ENCODE results near the gene P3H4.
"Not testable (repeated sequence)": the region's sequence is repeated elsewhere in the genome, so short reads cannot be mapped to it uniquely, and the experiment has no call there.

P3H4 gene, protein sequence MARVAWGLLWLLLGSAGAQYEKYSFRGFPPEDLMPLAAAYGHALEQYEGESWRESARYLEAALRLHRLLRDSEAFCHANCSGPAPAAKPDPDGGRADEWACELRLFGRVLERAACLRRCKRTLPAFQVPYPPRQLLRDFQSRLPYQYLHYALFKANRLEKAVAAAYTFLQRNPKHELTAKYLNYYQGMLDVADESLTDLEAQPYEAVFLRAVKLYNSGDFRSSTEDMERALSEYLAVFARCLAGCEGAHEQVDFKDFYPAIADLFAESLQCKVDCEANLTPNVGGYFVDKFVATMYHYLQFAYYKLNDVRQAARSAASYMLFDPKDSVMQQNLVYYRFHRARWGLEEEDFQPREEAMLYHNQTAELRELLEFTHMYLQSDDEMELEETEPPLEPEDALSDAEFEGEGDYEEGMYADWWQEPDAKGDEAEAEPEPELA

GRCh38 chr17:41811549-41812380 is at the start of gene P3H4:
Gene P3H4, minus strand, starts transcription at chr17:41811949. Its CDS starts 34 bp downstream, at chr17:41811915.
- Histone ChIP-seq H3K4me3 (ENCODE audit: low read depth, low read length) (peak within 1 kb of the TSS; percentile 79), H3K36me3 (ENCODE audit: control insufficient read depth, insufficient read depth, low read length) (peaks cover 15% of the 10 kb centered on the region), H3K9ac (ENCODE audit: low read length) (peak within 1 kb of the TSS; percentile 87), H3K27ac (ENCODE audit: low read depth, low read length) (peak within 1 kb of the TSS; percentile 58; the same call in 1 of the 2 replicates), H3K4me1 (ENCODE audit: control insufficient read depth, insufficient read depth, low read length) (peaks cover 12% of the 10 kb centered on the region; the same call in 1 of the 2 replicates), H3K9me3 (ENCODE audit: control insufficient read depth, insufficient read depth, low read depth, low read length) (no peaks in the 10 kb centered on the region), H3K27me3 (ENCODE audit: control insufficient read depth, insufficient read depth, low read length) (peaks cover 11% of the 10 kb centered on the region)

- peak overlapping the region; percentile 29; the same call in 1 of the 2 replicates for H3K4me3 ChIP-seq (ENCODE audit: low read depth, low read length)
- no peak overlapping the region for H3K27ac ChIP-seq (ENCODE audit: low read depth, low read length)
Measured at GRCh38 chr17:41860254-41860931, 48.6 kb upstream of the P3H4 start.

GRCh38 chr17:41851382-41851781 is 39.6 kb upstream of the P3H4 start:
- not testable (repeated sequence) for H3K27me3 ChIP-seq (ENCODE audit: control insufficient read depth, insufficient read depth, low read length); H3K9me3 ChIP-seq (ENCODE audit: control insufficient read depth, insufficient read depth, low read depth, low read length); H3K4me1 ChIP-seq (ENCODE audit: control insufficient read depth, insufficient read depth, low read length); H3K4me3 ChIP-seq (ENCODE audit: low read depth, low read length); H3K27ac ChIP-seq (ENCODE audit: low read depth, low read length); H3K9ac ChIP-seq (ENCODE audit: low read length)
- H3K36me3 ChIP-seq (ENCODE audit: control insufficient read depth, insufficient read depth, low read length): peaks cover 28% of the 10 kb centered on the region

More at GRCh38 chr17:41860254-41860931, 48.6 kb upstream of the P3H4 start:
- peaks cover 41% of the 10 kb centered on the region for H3K4me1 ChIP-seq (ENCODE audit: control insufficient read depth, insufficient read depth, low read length)
- no peak overlapping the region for H3K9ac ChIP-seq (ENCODE audit: low read length)
- no peaks in the 10 kb centered on the region for H3K36me3 ChIP-seq (ENCODE audit: control insufficient read depth, insufficient read depth, low read length)
- no peaks in the 10 kb centered on the region for H3K27me3 ChIP-seq (ENCODE audit: control insufficient read depth, insufficient read depth, low read length)
- no peaks in the 10 kb centered on the region for H3K9me3 ChIP-seq (ENCODE audit: control insufficient read depth, insufficient read depth, low read depth, low read length)

DNA sequence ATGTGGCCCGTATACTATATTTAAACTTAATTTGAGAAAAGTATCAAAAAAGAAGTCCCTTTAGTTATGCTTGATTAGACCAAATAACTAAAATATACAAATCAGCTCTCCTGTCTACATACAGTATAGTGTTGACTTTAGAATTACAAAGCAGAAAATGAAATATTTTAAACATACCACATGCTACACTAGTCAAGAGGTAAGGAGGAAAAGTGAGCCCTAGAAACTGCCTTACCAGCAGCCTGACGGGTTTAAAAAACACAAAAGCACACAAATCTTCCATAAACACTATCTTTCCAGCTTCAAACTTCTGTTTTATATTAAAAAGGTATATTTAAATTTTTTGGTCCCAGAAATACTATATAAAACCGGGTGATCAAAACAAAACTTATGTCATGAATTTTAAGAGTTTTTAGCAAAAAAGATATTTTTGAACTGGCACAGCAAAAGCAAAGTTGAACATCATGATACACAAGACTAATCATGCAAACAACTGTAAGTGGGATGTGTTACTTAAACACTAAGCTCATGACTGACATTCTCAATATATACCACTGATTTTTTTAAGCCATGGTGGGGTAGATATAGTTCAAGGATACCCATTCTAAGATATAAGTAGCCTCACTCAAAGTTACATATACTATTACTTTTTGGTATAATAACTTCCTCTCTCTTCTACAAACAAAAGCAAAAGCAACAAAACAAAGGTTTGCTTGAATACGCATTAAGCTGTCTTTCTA is 37.7 kb upstream of the P3H4 start:
- Histone ChIP-seq H3K9ac (ENCODE audit: low read length) (no peak overlapping the region), H3K4me1 (ENCODE audit: control insufficient read depth, insufficient read depth, low read length) (no peaks in the 10 kb centered on the region), H3K9me3 (ENCODE audit: control insufficient read depth, insufficient read depth, low read depth, low read length) (no peaks in the 10 kb centered on the region), H3K36me3 (ENCODE audit: control insufficient read depth, insufficient read depth, low read length) (peaks cover 21% of the 10 kb centered on the region), H3K4me3 (ENCODE audit: low read depth, low read length) (no peak overlapping the region), H3K27me3 (ENCODE audit: control insufficient read depth, insufficient read depth, low read length) (no peaks in the 10 kb centered on the region), H3K27ac (ENCODE audit: low read depth, low read length) (no peak overlapping the region)

DNA sequence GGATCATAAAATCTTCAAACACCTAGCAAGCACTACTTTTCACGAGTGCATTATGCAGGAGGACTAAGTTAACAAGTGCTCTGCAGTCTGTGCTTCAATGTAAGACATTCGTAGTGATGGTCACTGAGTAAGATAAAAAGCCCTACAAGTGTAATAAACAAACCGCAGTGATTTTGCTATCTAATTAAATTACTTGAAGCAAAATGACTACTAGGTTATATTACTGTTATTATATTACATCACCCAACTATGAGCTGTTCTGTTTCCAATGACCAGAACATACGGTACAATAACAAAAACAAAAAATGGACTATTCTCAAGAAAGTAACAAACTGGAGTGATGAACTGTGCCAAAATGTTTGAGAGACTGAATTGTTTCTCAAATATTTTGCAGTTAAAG is 37.0 kb upstream of the P3H4 start:
- H3K4me3 ChIP-seq (ENCODE audit: low read depth, low read length): no peak overlapping the region
- no peaks in the 10 kb centered on the region for H3K4me1 ChIP-seq (ENCODE audit: control insufficient read depth, insufficient read depth, low read length)
- no peak overlapping the region for H3K9ac ChIP-seq (ENCODE audit: low read length)
- peaks cover 15% of the 10 kb centered on the region for H3K36me3 ChIP-seq (ENCODE audit: control insufficient read depth, insufficient read depth, low read length)
- H3K9me3 ChIP-seq (ENCODE audit: control insufficient read depth, insufficient read depth, low read depth, low read length): no peaks in the 10 kb centered on the region
- H3K27me3 ChIP-seq (ENCODE audit: control insufficient read depth, insufficient read depth, low read length): no peaks in the 10 kb centered on the region
- no peak overlapping the region for H3K27ac ChIP-seq (ENCODE audit: low read depth, low read length)

DNA sequence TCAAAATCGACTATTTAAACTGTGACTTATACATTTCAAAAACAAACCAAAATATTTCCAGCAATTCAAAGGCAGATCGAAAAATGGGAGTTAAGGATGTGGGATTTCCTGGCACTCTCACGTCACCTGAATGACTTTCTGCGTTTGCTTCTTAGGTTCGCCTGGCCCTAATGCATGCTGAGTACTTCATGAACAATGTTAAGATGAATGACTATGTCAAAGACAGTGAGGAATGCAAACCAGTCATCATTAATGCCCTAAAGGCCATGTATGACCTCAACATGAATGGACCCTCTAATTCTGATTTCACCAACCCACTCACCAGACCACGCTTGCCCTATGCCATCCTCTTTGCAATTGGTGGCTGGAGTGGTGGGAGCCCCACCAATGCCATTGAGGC is 33.2 kb upstream of the P3H4 start:
- no peaks in the 10 kb centered on the region for H3K9me3 ChIP-seq (ENCODE audit: control insufficient read depth, insufficient read depth, low read depth, low read length)
- no peaks in the 10 kb centered on the region for H3K27me3 ChIP-seq (ENCODE audit: control insufficient read depth, insufficient read depth, low read length)
- no peaks in the 10 kb centered on the region for H3K4me1 ChIP-seq (ENCODE audit: control insufficient read depth, insufficient read depth, low read length)
- no peak overlapping the region for H3K4me3 ChIP-seq (ENCODE audit: low read depth, low read length)
- H3K36me3 ChIP-seq (ENCODE audit: control insufficient read depth, insufficient read depth, low read length): 0 out of 2 replicates have a peak, but pooled peaks cover 4% of the 10 kb centered on the region
- no peak overlapping the region for H3K27ac ChIP-seq (ENCODE audit: low read depth, low read length)
- no peak overlapping the region for H3K9ac ChIP-seq (ENCODE audit: low read length)

DNA sequence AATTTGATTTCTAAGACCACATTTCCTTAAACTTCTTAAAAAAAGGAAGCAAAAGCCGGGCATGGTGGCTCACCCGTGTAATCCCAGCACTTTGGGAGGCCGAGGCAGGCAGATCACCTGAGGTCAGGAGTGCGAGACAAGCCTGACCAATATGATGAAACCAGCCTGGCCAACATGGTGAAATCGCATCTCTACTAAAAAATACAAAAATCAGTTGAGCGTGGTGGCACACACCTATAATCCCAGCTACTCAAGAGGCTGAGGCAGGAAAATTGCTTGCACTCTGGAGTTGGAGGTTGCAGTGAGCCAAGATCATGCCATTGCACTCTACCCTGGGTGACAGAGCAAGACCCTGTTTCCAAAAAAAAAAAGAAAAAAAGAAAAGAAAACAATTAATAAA is 29.0 kb upstream of the P3H4 start:
- not testable (repeated sequence) for H3K4me3 ChIP-seq (ENCODE audit: low read depth, low read length); H3K9ac ChIP-seq (ENCODE audit: low read length); H3K9me3 ChIP-seq (ENCODE audit: control insufficient read depth, insufficient read depth, low read depth, low read length); H3K36me3 ChIP-seq (ENCODE audit: control insufficient read depth, insufficient read depth, low read length); H3K27me3 ChIP-seq (ENCODE audit: control insufficient read depth, insufficient read depth, low read length); H3K4me1 ChIP-seq (ENCODE audit: control insufficient read depth, insufficient read depth, low read length); H3K27ac ChIP-seq (ENCODE audit: low read depth, low read length)

DNA sequence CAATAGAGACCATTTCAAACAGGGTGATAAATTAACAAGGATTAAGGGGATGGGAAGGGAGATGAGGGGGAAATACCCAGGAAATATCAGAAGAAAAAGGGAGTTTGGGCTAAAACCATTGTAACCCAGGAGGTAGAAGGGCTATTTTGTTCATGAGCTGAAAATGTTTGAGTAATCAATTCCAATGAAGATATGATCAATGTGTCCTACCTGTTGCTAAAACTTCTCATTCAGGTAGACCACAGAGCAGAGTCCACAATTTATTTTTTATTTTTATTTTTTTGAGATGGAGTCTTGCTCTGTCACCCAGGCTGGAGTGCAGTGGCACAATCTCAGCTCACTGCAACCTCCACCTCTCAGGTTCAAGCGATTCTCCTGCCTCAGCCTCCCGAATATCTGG is 27.7 kb upstream of the P3H4 start:
- H3K4me1 ChIP-seq (ENCODE audit: control insufficient read depth, insufficient read depth, low read length); H3K4me3 ChIP-seq (ENCODE audit: low read depth, low read length); H3K36me3 ChIP-seq (ENCODE audit: control insufficient read depth, insufficient read depth, low read length); H3K9ac ChIP-seq (ENCODE audit: low read length); H3K27me3 ChIP-seq (ENCODE audit: control insufficient read depth, insufficient read depth, low read length); H3K27ac ChIP-seq (ENCODE audit: low read depth, low read length); H3K9me3 ChIP-seq (ENCODE audit: control insufficient read depth, insufficient read depth, low read depth, low read length): not testable (repeated sequence)

DNA sequence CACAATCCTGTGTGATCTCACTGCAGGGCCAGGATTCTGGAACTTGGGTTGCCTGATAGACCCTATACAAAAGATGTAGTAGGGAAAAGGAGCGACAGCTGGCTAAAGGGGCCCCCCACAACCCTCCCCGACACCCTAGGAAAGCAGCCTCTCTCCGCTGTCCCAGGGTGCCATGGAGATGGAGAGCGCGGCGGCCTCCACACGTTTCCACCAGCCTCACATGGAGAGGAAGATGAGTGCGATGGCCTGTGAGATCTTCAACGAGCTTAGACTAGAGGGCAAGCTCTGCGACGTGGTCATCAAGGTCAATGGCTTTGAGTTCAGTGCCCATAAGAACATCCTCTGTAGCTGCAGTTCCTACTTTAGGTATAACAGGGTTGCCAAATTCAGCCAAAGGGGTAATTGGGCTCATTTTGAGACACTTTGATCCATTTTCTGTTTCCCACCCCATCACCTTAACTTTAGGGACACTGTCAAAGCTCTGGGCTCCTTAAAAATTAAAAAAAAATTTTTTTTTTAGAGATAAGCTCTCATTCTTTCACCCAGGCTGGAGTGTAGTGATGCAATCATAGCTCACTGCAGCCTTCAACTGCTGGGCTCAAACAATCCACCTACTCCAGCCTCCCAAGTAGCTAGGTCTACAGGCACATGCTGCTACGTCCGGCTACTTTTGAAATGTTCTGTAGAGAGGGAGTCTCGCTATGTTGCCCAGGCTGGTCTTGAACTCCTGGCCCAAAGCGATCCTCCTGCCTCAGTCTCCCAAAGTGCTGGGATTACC is 26.2 kb upstream of the P3H4 start, which contains the start of gene KLHL10:
TSS of gene KLHL10 (plus strand) at position 65 of the 778 bp plus-strand sequence. CDS start at position 173, 108 bp downstream.
- no peaks in the 10 kb centered on the region for H3K9me3 ChIP-seq (ENCODE audit: control insufficient read depth, insufficient read depth, low read depth, low read length)
- H3K27ac ChIP-seq (ENCODE audit: low read depth, low read length): no peak within 1 kb of the TSS
- H3K36me3 ChIP-seq (ENCODE audit: control insufficient read depth, insufficient read depth, low read length): peaks cover 5% of the 10 kb centered on the region; the same call in 1 of the 2 replicates
- peak within 1 kb of the TSS; percentile 66; the same call in 1 of the 2 replicates for H3K4me3 ChIP-seq (ENCODE audit: low read depth, low read length)
- H3K27me3 ChIP-seq (ENCODE audit: control insufficient read depth, insufficient read depth, low read length): peaks cover 5% of the 10 kb centered on the region; the same call in 1 of the 2 replicates
- no peak within 1 kb of the TSS for H3K9ac ChIP-seq (ENCODE audit: low read length)
- H3K4me1 ChIP-seq (ENCODE audit: control insufficient read depth, insufficient read depth, low read length): peaks cover 8% of the 10 kb centered on the region; the same call in 1 of the 2 replicates

Measured in HUES6 (cell line).